Lower leg skin (tissue), 4 donors: ENCODE results near the gene SKA2. TPM values are rescaled to one million over a fixed set of nuclear protein-coding genes. Genes with fewer than 3 reads are reported as not detected.

ENCODE experiments used
- DNase-seq, 2 donors: peaks; one replicate each; pipeline ENCODE4 v3.0.0-alpha.2; 2019; ENCODE audit warnings: low spot score in 2 of 2
- H3K4me3 ChIP-seq: fragments of 200-600 bp; sonication (generic); 2 replicates; pipeline ENCODE4 v1.5.1; 2017; ENCODE audit warnings: mild to moderate bottlenecking, low read depth; ENCODE audit not compliant: poor library complexity, severe bottlenecking
- CTCF ChIP-seq, 3 donors: fragments of 450-650 bp; IDR thresholded peaks; one replicate each; pipeline ENCODE4 v1.5.1; 2016; ENCODE audit warnings: antibody characterized with exemption in 3 of 3, mild to moderate bottlenecking in 3 of 3, moderate library complexity in 2 of 3
- POLR2A ChIP-seq, 2 donors: fragments of 450-650 bp; IDR thresholded peaks; one replicate each; pipeline ENCODE4 v1.6.1; 2016 to 2017; ENCODE audit warnings: antibody characterized with exemption in 2 of 2, mild to moderate bottlenecking in 1 of 2, moderate library complexity in 1 of 2
- WGBS, 2 donors: methylation state at CpG; one replicate each; pipeline ENCODE4 v1.1.5; 2018; 5-methylcytosine and 5-hydroxymethylcytosine counted together
- intact Hi-C: fragments of 100-400 bp; cut with DNase I; formaldehyde crosslinking; loops from one replicate; pipeline ENCODE4 v1.15.0; 2023; ENCODE audit warnings: low total_unique reads
- total RNA-seq, 4 donors: library from RNA; depleted of rRNA; stranded (reverse); fragments of >200 nt; gene quantifications; one replicate each; pipeline ENCODE4 v1.1.0, GENCODE V29; 2016

Gene SKA2
- total RNA-seq, 4 donors from 2014 or later: 8.9 to 21.2 (median 17.8) TPM

- DNase-seq: no peak
- TF ChIP-seq POLR2A (IDR thresholded peaks at IDR 0.05) (no peak), CTCF (IDR thresholded peaks at IDR 0.05) (no peak)
- no peak overlapping the region for H3K4me3 ChIP-seq
- 55 to 60% methylated on average over 1 of the region's 1 CpG for WGBS, 2 donors
- intact Hi-C loops: no loop called here
These were observed 23.9 kb downstream of the SKA2 start for GRCh38 chr17:59131131-59131530.

- 48 to 98% methylated on average over 2 of the region's 2 CpGs for WGBS, 2 donors
- intact Hi-C loops: no loop called here
- DNase-seq: no peak
- no peak overlapping the region for H3K4me3 ChIP-seq
- TF ChIP-seq POLR2A (IDR thresholded peaks at IDR 0.05) (no peak), CTCF (IDR thresholded peaks at IDR 0.05) (no peak)
These were observed 25.2 kb downstream of the SKA2 start for GRCh38 chr17:59129814-59130213.

- intact Hi-C loops: no loop called here
- H3K4me3 ChIP-seq: no peak overlapping the region
- WGBS, 2 donors: 58 to 83% methylated on average over 3 of the region's 3 CpGs
- no peak for DNase-seq
- TF ChIP-seq POLR2A (IDR thresholded peaks at IDR 0.05): no peak
- TF ChIP-seq CTCF (IDR thresholded peaks at IDR 0.05): no peak
These were observed 28.1 kb downstream of the SKA2 start for GRCh38 chr17:59126809-59127417.

GRCh38 chr17:59124665-59125064 lies 30.3 kb downstream of the SKA2 start:
- TF ChIP-seq CTCF (IDR thresholded peaks at IDR 0.05) (no peak), POLR2A (IDR thresholded peaks at IDR 0.05) (no peak)
- WGBS, 2 donors: 95 to 96% methylated on average over 6 of the region's 6 CpGs
- H3K4me3 ChIP-seq: no peak overlapping the region
- intact Hi-C loops: no loop called here
- DNase-seq: no peak

GRCh38 chr17:59121901-59122480 lies 33.0 kb downstream of the SKA2 start:
- no peak overlapping the region for H3K4me3 ChIP-seq
- no peak for TF ChIP-seq CTCF (IDR thresholded peaks at IDR 0.05)
- TF ChIP-seq POLR2A (IDR thresholded peaks at IDR 0.05): no peak
- no peak for DNase-seq
- intact Hi-C loops: no loop called here
- WGBS, 2 donors: 96 to 98% methylated on average over 9 of the region's 9 CpGs

GRCh38 chr17:59115474-59115873 lies 39.5 kb downstream of the SKA2 start:
- 95% methylated on average over 9 of the region's 9 CpGs for WGBS, 2 donors
- TF ChIP-seq POLR2A (IDR thresholded peaks at IDR 0.05): no peak
- no peak for TF ChIP-seq CTCF (IDR thresholded peaks at IDR 0.05)
- H3K4me3 ChIP-seq: no peak overlapping the region
- no peak for DNase-seq
- intact Hi-C loops: no loop called here
